Cardiac muscle cell (in vitro differentiated cells and primary cell): ENCODE measurements around the gene PTPN7. TPM values are rescaled to one million over a fixed set of nuclear protein-coding genes. Genes with fewer than 3 reads are reported as not detected.
"Not testable (repeated sequence)": the region's sequence is repeated elsewhere in the genome, so short reads cannot be mapped to it uniquely, and the experiment has no call there.

ENCODE experiments used
- DNase-seq, 2 donors: peaks; one replicate each; pipeline versions ENCODE4 v3.0.0 to v3.0.0-alpha.2; 2010 to 2017; ENCODE audit warnings: low read depth in 1 of 2, low spot score in 1 of 2
- H3K27ac ChIP-seq: fragments of 200-600 bp; sonication (generic); 2 replicates; pipeline ENCODE4 v1.5.1; 2016
- H3K27me3 ChIP-seq: fragments of 200-600 bp; sonication (generic); 2 replicates; pipeline ENCODE4 v1.6.0; 2016; ENCODE audit warnings: control low read depth
- H3K36me3 ChIP-seq: fragments of 200-600 bp; sonication (generic); 2 replicates; pipeline ENCODE4 v1.5.1; 2016; ENCODE audit warnings: control low read depth
- H3K4me1 ChIP-seq: fragments of 200-600 bp; sonication (generic); 2 replicates; pipeline ENCODE4 v1.8.1; 2017; ENCODE audit warnings: low read depth, mild to moderate bottlenecking, mixed run types
- H3K4me3 ChIP-seq: fragments of 200-600 bp; sonication (generic); 2 replicates; pipeline ENCODE4 v1.5.1; 2016; ENCODE audit warnings: mild to moderate bottlenecking
- H3K9me3 ChIP-seq: fragments of 200-600 bp; sonication (generic); 2 replicates; pipeline ENCODE4 v1.5.1; 2017; ENCODE audit warnings: low read depth, mild to moderate bottlenecking, control low read depth
- polyA plus RNA-seq: library from polyadenylated mRNA; unstranded; fragments of >200 nt; fragmentation: Nextera tagmentation; extraction: Ambion mirVana; gene quantifications from 2 replicates; pipeline ENCODE4 v1.2.1, GENCODE V29; 2016
- total RNA-seq: library from RNA; depleted of rRNA; stranded (reverse); fragments of >200 nt; gene quantifications from 2 replicates; pipeline ENCODE4 v1.2.3, GENCODE V29; 2016
- TF ChIP-seq, protein P1 (sequence below): IDR thresholded peaks from 2 replicates; pipeline ENCODE4 v1.5.1; 2012; ENCODE audit warnings: low read depth, mild to moderate bottlenecking, low read length

PTPN7 gene
- total and polyA plus RNA-seq, 2 experiments from 2014 or later = not detected

DNA sequence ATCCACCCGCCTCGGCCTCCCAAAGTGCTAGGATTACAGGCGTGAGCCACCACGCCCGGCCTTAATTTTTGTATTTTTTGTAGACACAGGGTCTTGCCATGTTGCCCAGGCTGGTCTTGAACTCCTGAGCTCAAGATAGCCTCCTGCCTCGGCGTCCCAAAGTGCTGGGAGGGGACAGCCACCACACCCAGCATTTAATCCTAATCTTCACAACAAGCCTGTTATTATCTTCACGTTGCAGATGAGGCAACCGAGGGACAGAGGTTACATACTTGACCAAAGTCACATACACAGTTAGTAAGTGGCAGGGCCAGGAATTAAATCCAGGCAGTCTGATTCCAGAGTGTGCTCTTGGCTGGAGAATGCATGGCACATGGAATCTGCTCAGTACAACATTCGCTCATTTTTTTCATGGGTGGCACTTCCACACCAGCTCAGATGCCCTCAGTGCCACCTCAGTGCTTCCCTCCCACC, 42.5 kb downstream of the PTPN7 start:
- DNase-seq = no peak
- Histone ChIP-seq H3K27me3 (no peaks in the 10 kb centered on the region), H3K4me1 (peaks cover 4% of the 10 kb centered on the region), H3K9me3 (no peaks in the 10 kb centered on the region), H3K4me3 (no peak overlapping the region), H3K36me3 (no peaks in the 10 kb centered on the region), H3K27ac (no peak overlapping the region)
- TF ChIP-seq, protein P1, sequence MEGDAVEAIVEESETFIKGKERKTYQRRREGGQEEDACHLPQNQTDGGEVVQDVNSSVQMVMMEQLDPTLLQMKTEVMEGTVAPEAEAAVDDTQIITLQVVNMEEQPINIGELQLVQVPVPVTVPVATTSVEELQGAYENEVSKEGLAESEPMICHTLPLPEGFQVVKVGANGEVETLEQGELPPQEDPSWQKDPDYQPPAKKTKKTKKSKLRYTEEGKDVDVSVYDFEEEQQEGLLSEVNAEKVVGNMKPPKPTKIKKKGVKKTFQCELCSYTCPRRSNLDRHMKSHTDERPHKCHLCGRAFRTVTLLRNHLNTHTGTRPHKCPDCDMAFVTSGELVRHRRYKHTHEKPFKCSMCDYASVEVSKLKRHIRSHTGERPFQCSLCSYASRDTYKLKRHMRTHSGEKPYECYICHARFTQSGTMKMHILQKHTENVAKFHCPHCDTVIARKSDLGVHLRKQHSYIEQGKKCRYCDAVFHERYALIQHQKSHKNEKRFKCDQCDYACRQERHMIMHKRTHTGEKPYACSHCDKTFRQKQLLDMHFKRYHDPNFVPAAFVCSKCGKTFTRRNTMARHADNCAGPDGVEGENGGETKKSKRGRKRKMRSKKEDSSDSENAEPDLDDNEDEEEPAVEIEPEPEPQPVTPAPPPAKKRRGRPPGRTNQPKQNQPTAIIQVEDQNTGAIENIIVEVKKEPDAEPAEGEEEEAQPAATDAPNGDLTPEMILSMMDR = no peak

DNA sequence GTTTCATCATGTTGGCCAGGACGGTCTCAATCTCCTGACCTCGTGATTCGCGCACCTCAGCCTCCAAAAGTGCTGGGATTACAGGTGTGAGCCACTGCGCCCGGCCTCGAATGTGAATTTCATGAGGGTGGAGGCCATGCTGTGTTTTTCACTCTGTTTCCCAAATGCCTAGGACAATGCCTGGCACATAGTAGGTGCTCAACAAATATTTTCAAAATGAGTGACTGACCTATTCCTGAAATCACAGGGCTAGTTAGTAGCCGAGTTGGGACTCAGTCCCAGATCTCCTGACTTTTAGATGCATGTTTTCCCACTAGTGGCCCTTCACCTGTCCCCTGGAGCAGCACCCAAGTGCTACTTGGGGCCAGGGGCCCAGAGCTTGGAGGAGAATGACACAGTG, 44.1 kb downstream of the PTPN7 start:
- Histone ChIP-seq H3K36me3 (no peaks in the 10 kb centered on the region), H3K4me3 (no peak overlapping the region), H3K27ac (no peak overlapping the region), H3K4me1 (peaks cover 8% of the 10 kb centered on the region), H3K27me3 (no peaks in the 10 kb centered on the region), H3K9me3 (no peaks in the 10 kb centered on the region)
- TF ChIP-seq, protein P1 = no peak
- DNase-seq = no peak

DNA sequence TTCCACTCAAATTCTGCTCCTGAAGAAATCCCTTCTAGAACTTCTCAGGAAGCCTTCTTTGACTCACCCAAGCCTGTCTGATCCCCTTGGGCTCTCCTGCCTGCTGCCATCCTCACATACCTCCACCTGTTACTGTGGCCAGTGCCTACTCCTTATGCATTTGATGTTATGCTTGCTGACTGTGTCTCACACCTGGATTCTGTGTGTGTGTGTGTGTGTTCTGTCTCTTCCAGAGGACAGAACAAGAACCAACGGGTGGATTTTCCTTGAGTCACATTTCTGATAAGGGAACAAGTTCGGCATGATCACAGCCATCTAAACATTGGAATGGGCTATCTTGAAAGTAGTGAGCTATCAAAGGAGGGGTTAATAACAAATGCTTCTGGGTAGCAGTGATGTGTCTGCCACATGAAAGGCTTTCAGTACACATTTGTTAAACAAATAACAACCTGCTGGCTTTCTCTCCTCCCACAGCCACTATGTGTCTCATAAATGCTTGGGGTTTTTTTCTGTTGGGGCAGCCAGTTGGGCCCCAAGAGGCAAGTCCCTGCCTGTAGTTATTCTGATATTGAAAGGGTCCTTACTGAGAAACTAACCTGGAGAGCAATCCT, 46.6 kb downstream of the PTPN7 start:
- H3K4me1 ChIP-seq = peaks cover 8% of the 10 kb centered on the region
- H3K27ac ChIP-seq = no peak overlapping the region
- H3K9me3 ChIP-seq = no peaks in the 10 kb centered on the region
- no peaks in the 10 kb centered on the region for H3K27me3 ChIP-seq
- DNase-seq = no peak
- H3K4me3 ChIP-seq = no peak overlapping the region
- TF ChIP-seq, protein P1 = no peak
- H3K36me3 ChIP-seq = no peaks in the 10 kb centered on the region

DNA sequence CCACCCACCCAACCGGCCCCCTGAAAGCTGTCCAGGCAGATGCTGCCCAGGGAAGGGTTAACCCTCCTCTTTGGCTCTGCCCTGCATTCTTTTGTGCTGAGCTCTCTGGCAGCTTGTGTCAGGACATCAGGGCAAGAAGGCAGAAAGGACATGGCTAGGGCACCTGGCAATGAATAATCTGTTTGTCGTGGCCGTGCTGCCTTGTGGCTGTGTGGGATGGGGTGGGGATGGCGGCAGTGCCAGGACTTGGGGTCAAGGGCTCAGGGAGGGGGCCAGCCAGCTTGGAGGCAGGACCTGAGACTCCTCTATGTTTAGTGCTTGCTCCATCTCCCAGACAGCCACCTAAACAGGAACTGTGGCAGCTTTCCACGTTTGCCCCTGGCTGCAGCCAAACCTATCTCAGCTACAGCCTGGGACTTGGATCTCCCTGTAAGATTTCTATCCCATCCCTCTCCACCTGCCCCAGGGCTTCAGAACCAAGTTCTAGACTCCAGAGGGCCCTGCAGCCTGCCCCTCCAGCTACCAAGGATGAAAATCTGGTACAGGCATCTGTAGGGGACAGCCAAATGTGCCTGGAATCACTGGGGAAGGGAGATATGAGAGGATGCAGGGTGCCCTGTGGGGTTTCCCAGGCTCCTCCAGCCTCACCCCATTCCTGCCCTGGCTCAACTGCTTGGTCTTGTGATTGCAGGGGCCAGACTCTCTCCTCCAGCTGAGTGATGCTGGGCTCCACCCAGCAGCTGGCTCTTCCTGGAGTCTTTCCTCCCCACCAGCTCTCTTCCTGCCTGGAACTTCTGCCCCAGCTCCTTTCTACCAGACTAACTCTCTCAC, 47.3 kb downstream of the PTPN7 start:
- H3K9me3 ChIP-seq = no peaks in the 10 kb centered on the region
- H3K27ac ChIP-seq = peak overlapping the region; percentile 45
- no peaks in the 10 kb centered on the region for H3K36me3 ChIP-seq
- no peak for DNase-seq
- no peak overlapping the region for H3K4me3 ChIP-seq
- H3K27me3 ChIP-seq = no peaks in the 10 kb centered on the region
- TF ChIP-seq, protein P1 = no peak
- H3K4me1 ChIP-seq = peaks cover 11% of the 10 kb centered on the region

DNA sequence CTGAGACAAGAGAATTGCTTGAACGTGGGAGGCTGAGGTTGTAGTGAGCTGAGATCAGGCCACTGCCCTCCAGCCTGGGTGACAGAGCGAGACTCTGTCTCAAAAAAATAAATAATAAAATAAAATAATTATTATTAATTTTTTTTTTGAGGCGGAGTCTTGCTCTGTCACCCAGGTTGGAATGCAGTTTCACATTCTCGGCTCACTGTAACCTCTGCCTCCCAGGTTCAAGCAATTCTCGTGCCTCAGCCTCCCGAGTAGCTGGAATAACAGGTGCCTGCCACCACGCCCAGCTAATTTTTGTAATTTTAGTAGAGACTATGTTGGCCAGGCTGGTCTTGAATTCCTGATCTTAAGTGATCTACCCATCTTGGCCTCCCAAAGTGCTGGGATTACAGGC, 48.8 kb downstream of the PTPN7 start:
- not testable (repeated sequence) for H3K36me3 ChIP-seq, H3K27ac ChIP-seq, DNase-seq, H3K27me3 ChIP-seq, H3K9me3 ChIP-seq, H3K4me3 ChIP-seq
- H3K4me1 ChIP-seq = peaks cover 17% of the 10 kb centered on the region

DNA sequence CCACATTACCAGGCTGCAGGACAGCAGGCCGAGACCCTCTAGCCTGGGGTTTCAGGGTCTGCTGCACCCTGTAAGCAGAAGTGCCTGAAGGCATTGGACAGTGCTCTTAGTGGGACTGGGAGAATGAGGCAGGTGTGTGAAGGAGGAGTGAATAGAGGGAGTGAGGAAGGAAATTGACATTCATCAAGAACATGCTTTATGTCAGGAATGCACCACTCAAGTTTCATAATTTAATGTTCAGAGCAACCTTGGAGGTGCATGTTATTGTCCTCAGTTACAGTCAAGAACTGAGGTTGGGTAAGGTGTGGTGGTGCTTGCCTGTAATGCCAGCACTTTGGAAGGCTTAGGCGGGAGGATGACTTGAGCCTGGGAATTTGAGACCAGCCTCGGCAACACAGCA, 49.4 kb downstream of the PTPN7 start:
- no peak for DNase-seq
- Histone ChIP-seq H3K4me3 (no peak overlapping the region), H3K4me1 (peaks cover 18% of the 10 kb centered on the region), H3K9me3 (no peaks in the 10 kb centered on the region), H3K27me3 (no peaks in the 10 kb centered on the region), H3K36me3 (no peaks in the 10 kb centered on the region), H3K27ac (no peak overlapping the region)
- TF ChIP-seq, protein P1 = no peak
